ENCODE measurements around the gene MED9.
"Not testable (repeated sequence)": the region's sequence is repeated elsewhere in the genome, so short reads cannot be mapped to it uniquely, and the experiment has no call there.

The MED9 gene

GRCh38 chr17:17454276-17454675, 22.5 kb upstream of the MED9 start:
- Histone ChIP-seq H3F3A (ENCODE audit: insufficient read depth, low read length) (no peaks in the 10 kb centered on the region), H3K4me3 (ENCODE audit: low read depth, low read length, poor library complexity, severe bottlenecking) (no peak overlapping the region), H3K27ac (ENCODE audit: low read depth, low read length, poor library complexity, severe bottlenecking) (no peak overlapping the region), H3K9ac (ENCODE audit: low read length) (no peak overlapping the region), H2AFZ (ENCODE audit: low read length) (no peak overlapping the region), H3K4me2 (ENCODE audit: low read length) (no peak overlapping the region), H3K9me3 (ENCODE audit: low read length) (no peaks in the 10 kb centered on the region), H3K4me1 (ENCODE audit: insufficient read depth, low read length, severe bottlenecking) (no peaks in the 10 kb centered on the region), H3K9me2 (ENCODE audit: low read depth, low read length) (no peaks in the 10 kb centered on the region), H4K20me1 (ENCODE audit: insufficient read depth, low read length) (no peaks in the 10 kb centered on the region), H3K27me3 (ENCODE audit: insufficient read depth, low read length) (0 out of 2 replicates have a peak, but pooled peaks cover 3% of the 10 kb centered on the region), H3K36me3 (ENCODE audit: insufficient read depth, low read length) (no peaks in the 10 kb centered on the region), H3K79me2 (ENCODE audit: insufficient read depth, low read length) (no peaks in the 10 kb centered on the region)
- TF ChIP-seq EZH2 (IDR thresholded peaks at IDR 0.05; ENCODE audit: borderline replicate concordance, low read length) (no peak), CTCF (IDR thresholded peaks at IDR 0.05; ENCODE audit: low read length) (no peak)

GRCh38 chr17:17454700-17455099, 22.1 kb upstream of the MED9 start:
- H4K20me1 ChIP-seq (ENCODE audit: insufficient read depth, low read length); H3K9me3 ChIP-seq (ENCODE audit: low read length); H3K79me2 ChIP-seq (ENCODE audit: insufficient read depth, low read length); H2AFZ ChIP-seq (ENCODE audit: low read length); H3K9ac ChIP-seq (ENCODE audit: low read length); H3K27ac ChIP-seq (ENCODE audit: low read depth, low read length, poor library complexity, severe bottlenecking); H3K9me2 ChIP-seq (ENCODE audit: low read depth, low read length); H3K4me3 ChIP-seq (ENCODE audit: low read depth, low read length, poor library complexity, severe bottlenecking); H3K4me2 ChIP-seq (ENCODE audit: low read length); H3K4me1 ChIP-seq (ENCODE audit: insufficient read depth, low read length, severe bottlenecking); H3K27me3 ChIP-seq (ENCODE audit: insufficient read depth, low read length); H3F3A ChIP-seq (ENCODE audit: insufficient read depth, low read length); H3K36me3 ChIP-seq (ENCODE audit: insufficient read depth, low read length): not testable (repeated sequence)

DNA sequence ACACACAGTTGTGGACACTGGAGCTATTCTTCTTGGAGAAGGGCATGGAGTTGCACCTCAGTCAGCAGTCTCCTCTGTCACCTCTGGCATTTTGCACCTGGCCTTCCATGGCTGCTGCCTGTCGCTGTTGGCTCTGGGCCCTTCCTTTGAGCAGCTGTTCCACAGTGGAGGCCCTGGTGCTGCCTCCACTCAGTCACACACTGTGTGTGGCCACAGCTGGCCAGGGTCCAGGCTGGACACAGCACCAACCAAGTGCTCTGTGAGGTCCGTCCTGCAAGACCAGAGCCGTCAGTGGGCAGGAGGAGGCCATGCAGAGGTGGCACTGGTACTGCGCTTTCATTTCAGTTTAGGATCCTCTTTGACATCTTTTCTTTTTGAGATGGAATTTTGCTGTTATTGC, 21.6 kb upstream of the MED9 start:
- H2AFZ ChIP-seq (ENCODE audit: low read length), result no peak overlapping the region
- no peak for TF ChIP-seq EZH2 (IDR thresholded peaks at IDR 0.05; ENCODE audit: borderline replicate concordance, low read length)
- no peak for TF ChIP-seq CTCF (IDR thresholded peaks at IDR 0.05; ENCODE audit: low read length)
- H3K4me2 ChIP-seq (ENCODE audit: low read length), result no peak overlapping the region
- no peaks in the 10 kb centered on the region for H3K79me2 ChIP-seq (ENCODE audit: insufficient read depth, low read length)
- H3K9ac ChIP-seq (ENCODE audit: low read length), result no peak overlapping the region
- H3K36me3 ChIP-seq (ENCODE audit: insufficient read depth, low read length), result no peaks in the 10 kb centered on the region
- no peaks in the 10 kb centered on the region for H3K9me2 ChIP-seq (ENCODE audit: low read depth, low read length)
- H3K4me3 ChIP-seq (ENCODE audit: low read depth, low read length, poor library complexity, severe bottlenecking), result no peak overlapping the region
- H3K27me3 ChIP-seq (ENCODE audit: insufficient read depth, low read length), result 0 out of 2 replicates have a peak, but pooled peaks cover 3% of the 10 kb centered on the region
- H3F3A ChIP-seq (ENCODE audit: insufficient read depth, low read length), result no peaks in the 10 kb centered on the region
- no peak overlapping the region for H3K27ac ChIP-seq (ENCODE audit: low read depth, low read length, poor library complexity, severe bottlenecking)
- H3K9me3 ChIP-seq (ENCODE audit: low read length), result no peaks in the 10 kb centered on the region
- no peaks in the 10 kb centered on the region for H3K4me1 ChIP-seq (ENCODE audit: insufficient read depth, low read length, severe bottlenecking)
- H4K20me1 ChIP-seq (ENCODE audit: insufficient read depth, low read length), result no peaks in the 10 kb centered on the region

GRCh38 chr17:17456251-17456650, 20.5 kb upstream of the MED9 start:
- H3K9me3 ChIP-seq (ENCODE audit: low read length), result no peaks in the 10 kb centered on the region
- no peaks in the 10 kb centered on the region for H4K20me1 ChIP-seq (ENCODE audit: insufficient read depth, low read length)
- H3K4me2 ChIP-seq (ENCODE audit: low read length), result no peak overlapping the region
- no peak overlapping the region for H2AFZ ChIP-seq (ENCODE audit: low read length)
- no peaks in the 10 kb centered on the region for H3K36me3 ChIP-seq (ENCODE audit: insufficient read depth, low read length)
- H3K27ac ChIP-seq (ENCODE audit: low read depth, low read length, poor library complexity, severe bottlenecking), result no peak overlapping the region
- 0 out of 2 replicates have a peak, but pooled peaks cover under 1% of the 10 kb centered on the region for H3K27me3 ChIP-seq (ENCODE audit: insufficient read depth, low read length)
- H3K79me2 ChIP-seq (ENCODE audit: insufficient read depth, low read length), result no peaks in the 10 kb centered on the region
- H3F3A ChIP-seq (ENCODE audit: insufficient read depth, low read length), result no peaks in the 10 kb centered on the region
- TF ChIP-seq EZH2 (IDR thresholded peaks at IDR 0.05; ENCODE audit: borderline replicate concordance, low read length) (no peak), CTCF (IDR thresholded peaks at IDR 0.05; ENCODE audit: low read length) (no peak)
- H3K4me3 ChIP-seq (ENCODE audit: low read depth, low read length, poor library complexity, severe bottlenecking), result no peak overlapping the region
- no peaks in the 10 kb centered on the region for H3K9me2 ChIP-seq (ENCODE audit: low read depth, low read length)
- no peaks in the 10 kb centered on the region for H3K4me1 ChIP-seq (ENCODE audit: insufficient read depth, low read length, severe bottlenecking)
- H3K9ac ChIP-seq (ENCODE audit: low read length), result no peak overlapping the region
